Astrocyte (in vitro differentiated cells and primary cell): ENCODE measurements around the gene TPM1.

Experiments used
- CTCF ChIP-seq: IDR thresholded peaks from 2 replicates; pipeline ENCODE4 v1.5.1; 2011; ENCODE audit warnings: low read depth, mild to moderate bottlenecking, inconsistent platforms, low read length, moderate library complexity; ENCODE audit not compliant: insufficient read depth
- EZH2 ChIP-seq: IDR thresholded peaks from 2 replicates; pipeline ENCODE4 v1.6.1; 2012; ENCODE audit warnings: mild to moderate bottlenecking, low read length, inconsistent platforms; ENCODE audit not compliant: insufficient read depth

- no peak for TF ChIP-seq CTCF
- no peak for TF ChIP-seq EZH2
These were observed 26.3 kb upstream of the TPM1 start for GRCh38 chr15:63016234-63016633.
